OCI-LY1 (cell line): ENCODE data around the gene CC2D2B.

Experiments used
- CTCF ChIP-seq: fragments of 200-600 bp; sonication (generic), shearing (Covaris generic); IDR thresholded peaks from 2 replicates; pipeline ENCODE4 v1.5.1; 2017; ENCODE audit warnings: mild to moderate bottlenecking, antibody characterized with exemption, low read length, moderate library complexity, mixed read lengths
- EZH2 ChIP-seq: fragments of 200-600 bp; sonication (generic), shearing (Covaris generic); IDR thresholded peaks from 2 replicates; pipeline ENCODE4 v1.8.0; 2017; ENCODE audit warnings: borderline replicate concordance, mixed run types, mild to moderate bottlenecking, antibody characterized with exemption, low read length, moderate library complexity, mixed read lengths

- TF ChIP-seq CTCF (no peak), EZH2 (no peak)
Measured at GRCh38 chr10:95982200-95982599, 74.4 kb downstream of the CC2D2B start.
